Measurements from ENCODE around the gene CCDC102A.
"Not testable (repeated sequence)": the region's sequence is repeated elsewhere in the genome, so short reads cannot be mapped to it uniquely, and the experiment has no call there.

CCDC102A gene

DNA sequence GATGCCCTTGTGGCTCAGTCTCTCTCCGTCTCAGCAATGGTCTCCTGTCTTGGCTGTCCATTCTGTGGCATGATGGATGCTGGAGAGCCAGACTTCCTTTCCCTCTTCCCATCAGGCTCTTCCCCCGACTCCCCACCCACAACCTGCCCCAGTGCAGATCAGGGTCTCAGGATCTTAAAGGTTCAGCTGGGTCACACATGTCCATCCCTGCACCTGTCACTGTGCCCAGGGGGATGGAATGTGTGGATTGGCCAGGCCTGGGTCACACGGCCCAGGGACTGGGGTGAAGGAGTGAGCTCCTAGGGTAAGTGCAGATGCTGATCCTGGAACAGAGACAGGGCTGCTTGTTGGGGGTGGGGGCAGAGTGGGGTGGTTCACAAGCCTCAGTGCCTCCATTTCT lies 29.1 kb upstream of the CCDC102A start:
- no peak for DNase-seq (ENCODE audit: low read depth, low spot score)

GRCh38 chr16:57564571-57565270 lies 28.4 kb upstream of the CCDC102A start:
- DNase-seq (ENCODE audit: low read depth, low spot score), result no peak

GRCh38 chr16:57563761-57564160 lies 27.4 kb upstream of the CCDC102A start:
- DNase-seq (ENCODE audit: low read depth, low spot score), result no peak

DNA sequence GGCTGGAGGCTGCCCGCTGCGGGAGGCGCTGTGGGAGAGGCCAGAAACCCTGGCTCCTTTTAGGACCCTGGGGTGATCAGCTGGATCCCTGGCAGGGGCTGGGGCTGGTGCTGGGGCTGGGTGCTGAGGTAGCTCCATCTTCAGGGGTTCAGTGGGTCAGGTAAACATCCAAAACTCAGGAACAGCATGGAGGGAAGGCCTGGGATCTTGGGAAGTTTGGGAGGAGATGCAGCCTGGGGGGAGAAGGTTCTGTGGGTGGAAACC lies 27.0 kb upstream of the CCDC102A start:
- DNase-seq (ENCODE audit: low read depth, low spot score), result no peak

- DNase-seq (ENCODE audit: low read depth, low spot score), result no peak
Measured at GRCh38 chr16:57562669-57563486, 26.5 kb upstream of the CCDC102A start.

DNA sequence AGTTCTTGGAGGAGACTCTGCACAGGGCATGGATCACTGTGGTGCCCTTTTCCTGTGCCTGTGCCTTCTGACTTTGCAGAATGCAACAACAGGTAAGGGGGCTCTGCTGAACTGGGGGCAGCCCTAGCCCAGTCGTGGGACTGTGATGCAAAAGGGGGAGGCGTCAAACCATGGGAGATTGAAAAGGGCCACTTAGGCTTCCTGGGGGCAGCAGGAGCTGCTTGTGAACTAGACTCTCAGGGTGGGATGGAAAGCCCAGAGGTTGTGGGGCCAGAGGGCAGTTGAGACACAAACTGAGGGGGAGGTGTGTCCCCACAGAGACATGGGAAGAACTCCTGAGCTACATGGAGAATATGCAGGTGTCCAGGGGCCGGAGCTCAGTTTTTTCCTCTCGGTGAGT lies 25.7 kb upstream of the CCDC102A start:
- no peak for DNase-seq (ENCODE audit: low read depth, low spot score)

GRCh38 chr16:57559072-57559790 lies 22.9 kb upstream of the CCDC102A start:
- DNase-seq (ENCODE audit: low read depth, low spot score), result no peak

- DNase-seq (ENCODE audit: low read depth, low spot score), result no peak
Measured at GRCh38 chr16:57556941-57557541, 20.7 kb upstream of the CCDC102A start.

DNA sequence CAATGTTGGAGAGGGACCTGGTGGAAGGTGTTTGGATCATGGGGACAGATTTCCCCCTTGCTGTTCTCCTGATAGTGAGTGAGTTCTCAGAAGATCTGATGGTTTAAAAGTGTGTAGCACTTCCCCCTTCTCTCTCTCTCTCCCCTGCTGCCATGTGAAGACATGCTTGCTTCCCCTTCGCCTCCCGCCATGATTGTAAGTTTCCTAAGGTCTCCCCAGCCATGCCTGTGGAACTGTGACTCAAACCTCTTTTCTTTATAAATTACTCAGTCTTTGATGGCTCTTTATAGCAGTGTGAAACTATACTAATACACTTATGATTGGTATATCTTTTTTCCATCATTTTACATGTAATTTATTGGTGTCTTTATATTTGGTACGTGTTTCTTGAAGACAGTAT lies 19.5 kb upstream of the CCDC102A start:
- no peak for DNase-seq (ENCODE audit: low read depth, low spot score)

DNA sequence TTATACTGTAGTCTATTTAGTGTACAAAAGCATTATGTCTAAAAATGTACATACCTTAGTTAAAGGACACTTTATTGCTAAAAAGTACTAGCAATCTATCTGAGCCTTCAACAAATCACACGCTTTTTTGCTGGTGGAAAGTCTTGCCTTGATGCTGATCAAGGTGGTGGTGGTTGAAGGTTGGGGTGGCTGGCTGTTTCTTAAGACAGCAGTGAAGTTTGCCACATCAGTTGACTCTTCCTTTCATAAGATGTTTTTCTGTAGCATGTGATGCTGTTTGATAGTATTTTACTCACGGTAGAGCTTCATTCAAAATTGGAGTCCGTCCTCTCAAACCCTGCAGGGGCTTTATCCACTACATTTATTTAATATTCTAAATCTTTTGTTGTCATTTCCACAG lies 14.7 kb upstream of the CCDC102A start:
- no peak for DNase-seq (ENCODE audit: low read depth, low spot score)

- DNase-seq (ENCODE audit: low read depth, low spot score), result no peak
Measured at GRCh38 chr16:57549730-57550129, 13.4 kb upstream of the CCDC102A start.

- DNase-seq (ENCODE audit: low read depth, low spot score), result no peak
Measured at GRCh38 chr16:57548408-57548807, 12.0 kb upstream of the CCDC102A start.

- DNase-seq (ENCODE audit: low read depth, low spot score), result not testable (repeated sequence)
Measured at GRCh38 chr16:57547524-57547923, 11.2 kb upstream of the CCDC102A start.

GRCh38 chr16:57544124-57544653 lies 7.8 kb upstream of the CCDC102A start:
- no peak for DNase-seq (ENCODE audit: low read depth, low spot score)

- no peak for DNase-seq (ENCODE audit: low read depth, low spot score)
Measured at GRCh38 chr16:57541754-57542435, 5.5 kb upstream of the CCDC102A start.

GRCh38 chr16:57540906-57541753 lies 4.8 kb upstream of the CCDC102A start:
- DNase-seq (ENCODE audit: low read depth, low spot score), result no peak

DNA sequence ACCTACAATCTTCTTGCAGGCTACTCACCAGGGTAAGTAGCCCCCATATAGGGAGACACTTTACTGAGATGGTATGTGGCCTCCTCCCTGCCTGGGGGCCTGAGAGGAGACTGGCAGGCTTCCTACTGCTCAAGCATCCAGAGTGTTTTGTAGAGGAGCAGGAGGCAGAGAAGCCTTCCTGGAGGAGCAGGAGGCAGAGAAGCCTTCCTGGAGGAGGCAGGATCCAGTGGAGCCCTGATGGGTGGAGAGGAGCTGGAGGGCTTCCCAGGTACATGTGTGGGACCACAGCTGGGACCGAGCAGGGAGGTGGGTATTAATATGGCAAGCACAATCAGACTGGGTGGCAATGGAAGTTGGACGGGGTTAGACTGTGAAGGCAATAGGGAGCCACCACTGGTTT lies 4.0 kb upstream of the CCDC102A start:
- no peak for DNase-seq (ENCODE audit: low read depth, low spot score)

GRCh38 chr16:57539072-57539796 lies 2.9 kb upstream of the CCDC102A start:
- no peak for DNase-seq (ENCODE audit: low read depth, low spot score)

DNA sequence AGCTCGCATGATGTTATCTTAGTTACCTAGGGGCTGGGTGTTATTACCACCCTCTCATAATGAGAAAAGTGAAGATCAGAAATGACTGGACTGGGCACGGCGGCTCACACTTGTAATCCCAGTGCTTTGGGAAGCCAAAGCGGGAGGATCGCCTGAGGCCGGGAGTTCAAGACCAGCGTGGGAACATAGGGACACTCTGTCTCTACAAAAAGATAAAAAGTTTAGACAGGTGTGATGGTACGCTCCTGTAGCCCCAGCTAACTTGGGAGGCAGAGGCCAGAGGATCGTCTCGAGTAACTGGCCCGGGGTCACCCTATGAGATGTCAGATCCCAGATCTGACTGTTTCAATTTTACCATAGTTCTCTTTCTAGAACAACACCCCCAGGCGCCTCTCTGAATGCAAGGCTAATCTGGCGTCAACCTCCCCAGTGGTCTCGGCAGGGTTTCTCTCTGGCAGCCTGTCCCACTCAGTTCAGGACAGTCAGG lies 1.9 kb upstream of the CCDC102A start:
- no peak for DNase-seq (ENCODE audit: low read depth, low spot score)

Data from activated naive CD8-positive, alpha-beta T cell treated with anti-CD3 and anti-CD28 coated beads, Interleukin-2, amount 50 U/mL, for 16 hours (primary cell).